GM13976 (cell line): ENCODE results near the gene STARD3NL.
A peak's percentile ranks its signal among the peaks of the same experiment; 100 is the strongest.
"Not testable (repeated sequence)": the region's sequence is repeated elsewhere in the genome, so short reads cannot be mapped to it uniquely, and the experiment has no call there.

Experiments
- DNase-seq: peaks from one replicate; pipeline ENCODE4 v3.0.0; 2012; ENCODE audit warnings: low spot score
- CTCF ChIP-seq: IDR thresholded peaks from 2 replicates; pipeline ENCODE4 v1.5.1; 2012; ENCODE audit warnings: borderline replicate concordance, mild to moderate bottlenecking; ENCODE audit not compliant: insufficient read depth; ENCODE audit errors: extremely low read depth, missing control alignments, control extremely low read depth
- in situ Hi-C: fragments of 300-500 bp; cut with MboI; formaldehyde crosslinking; loops from one replicate; pipeline ENCODE4 v1.12.0; 2022; ENCODE audit warnings: low sequenced_read_pairs, mixed read lengths, inconsistent platforms; ENCODE audit not compliant: unreplicated experiment

Gene STARD3NL

DNA sequence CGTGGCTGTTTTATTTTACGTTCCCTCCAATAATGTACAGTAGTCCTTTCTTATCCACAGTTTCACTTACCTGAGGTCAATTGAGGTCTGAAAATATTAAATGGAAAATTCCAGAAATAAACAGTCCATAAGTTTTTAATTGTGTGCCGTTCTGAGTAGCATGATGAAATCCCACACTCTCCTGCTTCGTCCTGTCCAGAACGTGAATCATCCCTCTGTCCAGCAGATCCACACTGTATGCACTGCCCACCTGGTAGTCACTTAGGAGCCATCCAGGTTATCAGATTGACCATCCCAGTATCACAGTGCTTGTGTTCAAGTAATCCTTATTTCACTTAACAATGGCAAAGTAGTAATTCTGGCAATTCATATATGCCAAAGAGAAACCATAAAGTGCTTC lies 46.3 kb downstream of the STARD3NL start:
- no peak for DNase-seq
- in situ Hi-C loops = loop anchor here (5.0 to 10.0 kb wide), 3 partner anchors 90 to 320 kb away; no protein-coding TSS in a partner anchor
- no peak for TF ChIP-seq CTCF

DNA sequence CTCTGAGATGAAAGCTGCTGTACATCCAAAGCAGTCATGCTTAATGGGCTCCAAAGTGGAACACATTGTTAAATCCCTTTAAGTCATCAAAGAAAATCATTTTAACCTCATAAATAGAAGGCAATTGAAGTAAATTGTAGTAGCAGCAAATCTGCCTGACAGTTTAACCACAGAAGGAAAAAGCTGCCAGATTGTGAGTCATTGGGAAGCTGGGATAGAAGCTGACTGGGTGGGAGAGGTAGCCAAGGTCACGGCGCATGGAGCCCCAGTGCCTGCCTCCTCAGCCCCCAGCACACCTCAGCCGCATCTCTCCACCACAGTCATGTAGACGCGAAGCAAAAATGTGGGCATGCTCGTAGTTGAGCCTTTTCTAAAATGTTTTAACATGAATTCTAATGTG lies 51.3 kb downstream of the STARD3NL start:
- no peak for DNase-seq
- TF ChIP-seq CTCF = no peak
- in situ Hi-C loops = loop anchor here (10.0 kb wide), 2 partner anchors 85 to 325 kb away; no protein-coding TSS in a partner anchor

- DNase-seq = no peak
- no peak for TF ChIP-seq CTCF
- in situ Hi-C loops = loop anchor here (10.0 kb wide), 2 partner anchors 85 to 325 kb away; no protein-coding TSS in a partner anchor
Observed at GRCh38 chr7:38229884-38230642, 52.0 kb downstream of the STARD3NL start.

- DNase-seq = peak; percentile 68
- TF ChIP-seq CTCF = peak; percentile 23
- in situ Hi-C loops = no loop called here
Observed at GRCh38 chr7:38232502-38233366, 54.7 kb downstream of the STARD3NL start.

GRCh38 chr7:38234759-38235158 lies 56.7 kb downstream of the STARD3NL start:
- in situ Hi-C loops, DNase-seq: not testable (repeated sequence)

DNA sequence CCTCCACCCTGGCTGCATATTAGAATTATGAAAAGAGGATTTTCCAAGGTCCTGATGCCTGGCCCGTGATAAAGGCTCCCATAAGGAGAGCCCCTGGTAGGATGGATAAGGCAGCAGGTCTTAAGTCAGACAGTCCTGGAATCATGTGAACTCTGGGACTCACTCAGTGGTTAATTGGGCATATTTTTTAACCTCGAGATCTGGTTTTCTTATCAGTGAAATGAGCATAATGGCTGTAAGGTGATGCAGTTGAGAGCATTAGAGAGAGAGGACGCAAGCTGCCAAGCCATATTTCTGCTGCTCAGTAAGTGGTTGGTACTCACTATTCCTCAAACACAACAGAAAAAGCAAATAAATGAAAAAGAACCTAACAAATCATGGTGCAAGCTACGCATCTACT lies 57.6 kb downstream of the STARD3NL start:
- TF ChIP-seq CTCF = no peak
- in situ Hi-C loops = no loop called here
- DNase-seq = no peak

DNA sequence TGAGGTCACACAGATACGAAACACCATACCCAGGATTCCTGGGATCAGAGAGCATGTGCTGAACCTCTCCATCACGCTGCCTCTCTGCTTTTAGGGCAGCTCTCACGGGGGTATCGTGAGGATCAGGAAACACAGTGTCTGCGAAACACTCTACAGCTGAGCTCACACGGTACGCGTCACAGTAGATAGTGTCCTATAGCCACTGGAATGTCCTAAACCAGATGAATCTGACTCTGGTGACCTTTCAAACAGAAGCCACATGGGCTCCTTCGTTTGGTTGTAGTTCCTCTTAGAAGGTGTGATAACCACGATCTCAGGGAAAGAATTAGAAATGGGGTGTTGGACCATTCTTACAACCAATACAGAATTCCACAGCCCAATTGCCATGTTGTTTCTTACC lies 61.1 kb downstream of the STARD3NL start:
- DNase-seq, in situ Hi-C loops: not testable (repeated sequence)
